ENCODE data around the gene TRERF1.

The TRERF1 gene

GRCh38 chr6:42349753-42350511 is 101.8 kb downstream of the TRERF1 start:
- H3K9me2 ChIP-seq (replicated peaks; ENCODE audit: insufficient read depth, low read length), result no peaks in the 10 kb centered on the region
- H4K20me1 ChIP-seq (ENCODE audit: insufficient read depth, low read length), result no peaks in the 10 kb centered on the region
- TF ChIP-seq EZH2phosphoT487 (IDR thresholded peaks at IDR 0.05; ENCODE audit: low read length) (no peak), EZH2 (optimal IDR thresholded peaks at IDR 0.05; ENCODE audit: low read depth, low read length) (no peak), CTCF (IDR thresholded peaks at IDR 0.05; ENCODE audit: low read length) (no peak)
- no peaks in the 10 kb centered on the region for H3K9me3 ChIP-seq (replicated peaks; ENCODE audit: insufficient read depth, low read length)
- DNase-seq, result no peak
- H3K79me2 ChIP-seq (ENCODE audit: low read length), result no peaks in the 10 kb centered on the region
- H3K27ac ChIP-seq (ENCODE audit: low read length), result no peak overlapping the region
- H3K4me1 ChIP-seq (ENCODE audit: low read length), result peaks cover 16% of the 10 kb centered on the region
- no peaks in the 10 kb centered on the region for H3K36me3 ChIP-seq (replicated peaks; ENCODE audit: insufficient read depth, low read length)
- no peak overlapping the region for H3K4me2 ChIP-seq (ENCODE audit: low read depth, low read length)
- H3K4me3 ChIP-seq (ENCODE audit: low read length), result no peak overlapping the region
- H3K27me3 ChIP-seq (replicated peaks; ENCODE audit: insufficient read depth, low read length), result no peaks in the 10 kb centered on the region
- no peaks in the 10 kb centered on the region for H3F3A ChIP-seq (ENCODE audit: insufficient read depth, low read length)
- H2AFZ ChIP-seq (ENCODE audit: low read length), result no peak overlapping the region
- H3K9ac ChIP-seq (ENCODE audit: low read length), result no peak overlapping the region

GRCh38 chr6:42347456-42347855 is 104.3 kb downstream of the TRERF1 start:
- no peak overlapping the region for H3K9ac ChIP-seq (ENCODE audit: low read length)
- H3K9me3 ChIP-seq (replicated peaks; ENCODE audit: insufficient read depth, low read length), result no peaks in the 10 kb centered on the region
- H4K20me1 ChIP-seq (ENCODE audit: insufficient read depth, low read length), result no peaks in the 10 kb centered on the region
- peaks cover 16% of the 10 kb centered on the region for H3K4me1 ChIP-seq (ENCODE audit: low read length)
- no peak for TF ChIP-seq EZH2phosphoT487 (IDR thresholded peaks at IDR 0.05; ENCODE audit: low read length)
- TF ChIP-seq EZH2 (optimal IDR thresholded peaks at IDR 0.05; ENCODE audit: low read depth, low read length), result no peak
- TF ChIP-seq CTCF (IDR thresholded peaks at IDR 0.05; ENCODE audit: low read length), result no peak
- H3K27me3 ChIP-seq (replicated peaks; ENCODE audit: insufficient read depth, low read length), result no peaks in the 10 kb centered on the region
- H3K79me2 ChIP-seq (ENCODE audit: low read length), result no peaks in the 10 kb centered on the region
- no peaks in the 10 kb centered on the region for H3K9me2 ChIP-seq (replicated peaks; ENCODE audit: insufficient read depth, low read length)
- H3K36me3 ChIP-seq (replicated peaks; ENCODE audit: insufficient read depth, low read length), result no peaks in the 10 kb centered on the region
- DNase-seq, result no peak
- H3F3A ChIP-seq (ENCODE audit: insufficient read depth, low read length), result no peaks in the 10 kb centered on the region
- no peak overlapping the region for H3K4me2 ChIP-seq (ENCODE audit: low read depth, low read length)
- H2AFZ ChIP-seq (ENCODE audit: low read length), result no peak overlapping the region
- no peak overlapping the region for H3K4me3 ChIP-seq (ENCODE audit: low read length)
- no peak overlapping the region for H3K27ac ChIP-seq (ENCODE audit: low read length)

DNA sequence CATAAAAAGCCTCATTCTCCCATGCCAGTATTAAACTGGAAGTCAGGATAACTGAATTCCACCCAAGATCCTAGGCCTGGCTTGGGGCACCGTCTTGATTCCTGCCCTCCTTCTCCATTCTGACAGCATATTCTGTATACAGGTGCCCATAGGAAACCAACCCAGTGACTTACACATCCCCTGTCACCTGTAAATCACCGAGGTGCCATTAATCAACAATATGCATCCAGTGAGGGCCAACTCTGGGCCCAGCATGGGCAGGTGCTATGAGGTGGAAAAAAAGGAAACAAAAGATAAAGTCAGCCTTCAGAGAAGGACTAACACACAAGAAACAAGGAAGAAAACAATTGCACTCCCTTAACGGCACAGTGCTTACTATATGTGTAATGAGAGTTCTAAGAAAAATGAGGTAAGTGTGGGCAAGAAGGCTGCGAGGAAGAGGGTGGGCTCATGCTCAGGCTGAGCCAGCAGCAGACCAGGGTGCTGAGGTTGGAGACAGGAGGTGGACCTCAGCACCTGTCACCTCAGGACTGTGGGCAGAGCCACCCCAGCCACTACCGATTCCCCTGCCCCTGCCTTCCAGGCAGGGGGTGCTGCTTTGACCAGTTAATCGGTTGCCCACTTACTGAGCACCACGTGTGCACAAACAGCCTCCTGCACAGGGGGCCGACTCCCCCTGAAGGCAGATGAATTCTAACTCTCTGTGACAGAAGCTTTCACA is 105.9 kb downstream of the TRERF1 start:
- H3K9ac ChIP-seq (ENCODE audit: low read length), result no peak overlapping the region
- H2AFZ ChIP-seq (ENCODE audit: low read length), result no peak overlapping the region
- no peaks in the 10 kb centered on the region for H3K27me3 ChIP-seq (replicated peaks; ENCODE audit: insufficient read depth, low read length)
- no peak for TF ChIP-seq EZH2 (optimal IDR thresholded peaks at IDR 0.05; ENCODE audit: low read depth, low read length)
- no peak for TF ChIP-seq EZH2phosphoT487 (IDR thresholded peaks at IDR 0.05; ENCODE audit: low read length)
- no peak for TF ChIP-seq CTCF (IDR thresholded peaks at IDR 0.05; ENCODE audit: low read length)
- no peaks in the 10 kb centered on the region for H3K9me3 ChIP-seq (replicated peaks; ENCODE audit: insufficient read depth, low read length)
- H3F3A ChIP-seq (ENCODE audit: insufficient read depth, low read length), result no peaks in the 10 kb centered on the region
- H3K4me2 ChIP-seq (ENCODE audit: low read depth, low read length), result no peak overlapping the region
- H3K4me1 ChIP-seq (ENCODE audit: low read length), result 0 out of 2 replicates have a peak, but pooled peaks cover 8% of the 10 kb centered on the region
- no peak overlapping the region for H3K4me3 ChIP-seq (ENCODE audit: low read length)
- DNase-seq, result no peak
- H3K36me3 ChIP-seq (replicated peaks; ENCODE audit: insufficient read depth, low read length), result no peaks in the 10 kb centered on the region
- H3K27ac ChIP-seq (ENCODE audit: low read length), result no peak overlapping the region
- no peaks in the 10 kb centered on the region for H3K79me2 ChIP-seq (ENCODE audit: low read length)
- no peaks in the 10 kb centered on the region for H4K20me1 ChIP-seq (ENCODE audit: insufficient read depth, low read length)
- no peaks in the 10 kb centered on the region for H3K9me2 ChIP-seq (replicated peaks; ENCODE audit: insufficient read depth, low read length)

All from MM.1S (cell line).